SK-N-SH (cell line): ENCODE results near the gene VGF. TPM values are rescaled to one million over a fixed set of nuclear protein-coding genes. Genes with fewer than 3 reads are reported as not detected.
A peak's percentile ranks its signal among the peaks of the same experiment; 100 is the strongest.

ENCODE experiments used
- CTCF ChIA-PET: fragments of 300-600, 350-600 bp; formaldehyde crosslinking; extraction: SDS; loops from one replicate; lab custom pipeline; 2021; lab: Yijun Ruan, JAX
- POLR2A ChIA-PET: fragments of 350-600 bp; sonication (Branson Sonifier 250); formaldehyde crosslinking; extraction: SDS; loops from one replicate; lab custom pipeline; 2020; ENCODE audit warnings: antibody characterized with exemption, inconsistent platforms; lab: Yijun Ruan, JAX
- DNase-seq: peaks from one replicate; pipeline ENCODE4 v3.0.0; 2012
- H2AFZ ChIP-seq: fragments of 200-600 bp; sonication (generic); 2 replicates; pipeline ENCODE4 v1.8.1; 2016; ENCODE audit warnings: antibody characterized with exemption, mild to moderate bottlenecking, low read depth
- H3F3A ChIP-seq: fragments of 200-600 bp; sonication (generic); replicated peaks from 2 replicates; pipeline ENCODE3; 2016; ENCODE audit warnings: antibody characterized with exemption, mild to moderate bottlenecking; ENCODE audit not compliant: insufficient read depth
- H3K27ac ChIP-seq, 2 experiments: fragments of 200-500 bp in 1 of 2; fragments of 200-600 bp in 1 of 2; sonication (Bioruptor generic) in 1 of 2; sonication (generic), shearing (Covaris generic) in 1 of 2; 2 replicates each; pipeline versions ENCODE4 v1.5.1 to v1.6.1; 2014 to 2016; ENCODE audit warnings: low read depth in 2 of 2, inconsistent platforms in 1 of 2, low read length in 1 of 2, mild to moderate bottlenecking in 1 of 2, mixed read lengths in 1 of 2
- H3K27me3 ChIP-seq: fragments of 200-600 bp; sonication (generic), shearing (Covaris generic); 2 replicates; pipeline ENCODE4 v1.6.1; 2016; ENCODE audit warnings: mixed run types; ENCODE audit not compliant: insufficient read depth
- H3K36me3 ChIP-seq, 2 experiments: fragments of 200-500 bp in 1 of 2; fragments of 200-600 bp in 1 of 2; sonication (Bioruptor generic) in 1 of 2; sonication (generic) in 1 of 2; replicated peaks in 1 of 2; 2 replicates each; pipeline versions ENCODE3 to v1.5.1; 2014 to 2016; ENCODE audit warnings: low read length in 1 of 2, mild to moderate bottlenecking in 1 of 2; ENCODE audit not compliant: insufficient read depth in 2 of 2, control insufficient read depth in 1 of 2
- H3K4me1 ChIP-seq, 2 experiments: fragments of 200-500 bp in 1 of 2; fragments of 200-600 bp in 1 of 2; sonication (Bioruptor generic) in 1 of 2; sonication (generic), shearing (Covaris generic) in 1 of 2; 2 replicates each; pipeline versions ENCODE4 v1.5.1 to v1.6.1; 2014 to 2016; ENCODE audit warnings: low read depth in 1 of 2, low read length in 1 of 2, mixed run types in 1 of 2; ENCODE audit not compliant: insufficient read depth in 2 of 2, control insufficient read depth in 1 of 2
- H3K4me2 ChIP-seq: fragments of 200-600 bp; sonication (generic), shearing (Covaris generic); 2 replicates; pipeline ENCODE4 v1.6.1; 2017; ENCODE audit warnings: mixed run types
- H3K4me3 ChIP-seq, 2 experiments: fragments of 200-500 bp in 1 of 2; fragments of 200-600 bp in 1 of 2; sonication (Bioruptor generic) in 1 of 2; sonication (generic), shearing (Covaris generic) in 1 of 2; 2 replicates each; pipeline versions ENCODE4 v1.5.1 to v1.8.1; 2014 to 2016; ENCODE audit warnings: low read depth in 2 of 2, inconsistent platforms in 1 of 2, low read length in 1 of 2, mild to moderate bottlenecking in 1 of 2, mixed read lengths in 1 of 2, moderate library complexity in 1 of 2
- H3K79me2 ChIP-seq: fragments of 200-600 bp; sonication (generic); 2 replicates; pipeline ENCODE4 v1.8.1; 2017; ENCODE audit warnings: mild to moderate bottlenecking; ENCODE audit not compliant: insufficient read depth
- H3K9ac ChIP-seq: fragments of 200-600 bp; sonication (generic); 2 replicates; pipeline ENCODE4 v1.6.1; 2017; ENCODE audit warnings: mixed run types
- H3K9me2 ChIP-seq: fragments of 200-600 bp; sonication (generic); 2 replicates; pipeline ENCODE4 v1.6.1; 2017; ENCODE audit warnings: mixed run types
- H3K9me3 ChIP-seq: fragments of 200-600 bp; sonication (generic); 2 replicates; pipeline ENCODE4 v1.6.1; 2017; ENCODE audit warnings: mixed run types, mild to moderate bottlenecking, moderate library complexity
- H4K20me1 ChIP-seq: fragments of 200-600 bp; sonication (generic); 2 replicates; pipeline ENCODE4 v1.6.1; 2017; ENCODE audit warnings: mild to moderate bottlenecking, mixed run types; ENCODE audit not compliant: insufficient read depth
- CHD2 ChIP-seq: fragments of 150-350 bp; IDR thresholded peaks from 2 replicates; pipeline ENCODE4 v1.6.1; 2018; ENCODE audit warnings: low read length; ENCODE audit not compliant: partially characterized antibody
- FOSL2 ChIP-seq: IDR thresholded peaks from 2 replicates; pipeline ENCODE4 v1.4.0; 2012; ENCODE audit warnings: low read depth, mild to moderate bottlenecking, moderate library complexity, borderline replicate concordance
- FOXM1 ChIP-seq: IDR thresholded peaks from 2 replicates; pipeline ENCODE4 v1.4.0; 2012; ENCODE audit warnings: low read depth, mild to moderate bottlenecking
- GABPA ChIP-seq: IDR thresholded peaks from 2 replicates; pipeline ENCODE4 v1.4.0; 2012; ENCODE audit warnings: low read depth, mild to moderate bottlenecking
- JUND ChIP-seq: IDR thresholded peaks from 2 replicates; pipeline ENCODE4 v1.4.0; 2012
- MAX ChIP-seq: IDR thresholded peaks from 2 replicates; pipeline ENCODE4 v1.4.0; 2012; ENCODE audit warnings: low read depth
- MEF2A ChIP-seq: IDR thresholded peaks from 2 replicates; pipeline ENCODE4 v1.4.0; 2012; ENCODE audit warnings: low read depth, borderline replicate concordance
- NRF1 ChIP-seq: IDR thresholded peaks from 2 replicates; pipeline ENCODE4 v1.6.1; 2012; ENCODE audit warnings: low read depth, mild to moderate bottlenecking, low read length
- PBX3 ChIP-seq: IDR thresholded peaks from 2 replicates; pipeline ENCODE4; 2012
- RAD21 ChIP-seq: IDR thresholded peaks from 2 replicates; pipeline ENCODE4 v1.6.1; 2012; ENCODE audit warnings: mild to moderate bottlenecking, low read length
- REST ChIP-seq: IDR thresholded peaks from 2 replicates; pipeline ENCODE4 v1.6.1; 2012; ENCODE audit warnings: mild to moderate bottlenecking, low read depth, low read length, moderate library complexity
- RFX5 ChIP-seq: IDR thresholded peaks from 2 replicates; pipeline ENCODE4 v1.6.1; 2012; ENCODE audit warnings: mild to moderate bottlenecking, improper control_type of control experiment, low read length
- SMC3 ChIP-seq: IDR thresholded peaks from 2 replicates; pipeline ENCODE4 v1.6.1; 2012; ENCODE audit warnings: low read depth, low read length, improper control_type of control experiment
- YY1 ChIP-seq: IDR thresholded peaks from 2 replicates; pipeline ENCODE4 v1.4.0; 2012; ENCODE audit warnings: low read depth, mild to moderate bottlenecking
- ZBTB33 ChIP-seq: IDR thresholded peaks from 2 replicates; pipeline ENCODE4 v1.4.0; 2012; ENCODE audit warnings: low read depth, borderline replicate concordance
- WGBS: methylation state at CpG from one replicate; pipeline ENCODE4 v1.1.6; 2017; ENCODE audit warnings: low lambda C conversion rate; 5-methylcytosine and 5-hydroxymethylcytosine counted together
- polyA plus RNA-seq, 3 experiments: library from polyadenylated mRNA; depleted of rRNA; stranded (reverse); fragments of >200 nt; gene quantifications; 2 replicates each; pipeline ENCODE4 v1.2.3, GENCODE V29; 2012

VGF gene
- polyA plus RNA-seq, 1 of the 3 experiments (the other 2 are of a cell fraction): 54.3 TPM

GRCh38 chr7:101179713-101180112 is 14.3 kb upstream of the VGF start:
- H2AFZ ChIP-seq: peak overlapping the region; percentile 67; the same call in 1 of the 2 replicates
- H3K27me3 ChIP-seq: peaks cover 28% of the 10 kb centered on the region
- H3K4me2 ChIP-seq: peak overlapping the region; percentile 72
- peak overlapping the region in 1 of 2 experiments; percentile 28; a peak in 1 of 4 replicates for H3K27ac ChIP-seq
- H3K4me3 ChIP-seq: peak overlapping the region; percentile 39 to 48; a peak in 3 of 4 replicates
- TF ChIP-seq MEF2A (no peak), RAD21 (no peak), JUND (no peak), MAX (no peak), FOXM1 (no peak), FOSL2 (no peak), REST (no peak), NRF1 (no peak), ZBTB33 (no peak), RFX5 (no peak), PBX3 (no peak), GABPA (no peak), YY1 (no peak), CHD2 (no peak), SMC3 (no peak)
- peaks cover 0 to 16% of the 10 kb centered on the region in 2 experiments; a peak in 1 of 4 replicates for H3K4me1 ChIP-seq
- H3K79me2 ChIP-seq: no peaks in the 10 kb centered on the region
- ChIA-PET CTCF (interaction anchor here (0.7 to 5.4 kb wide), 11 partner anchors 9 to 103 kb away, joined by 3 to 52 read pairs (median 5); partner anchors contain the start of genes FIS1 and VGF), POLR2A (interaction anchor here (0.5 to 1.7 kb wide), 7 partner anchors 9 to 36 kb away, joined by 3 to 9 read pairs (median 5); partner anchors contain the start of gene VGF)
- H3K9ac ChIP-seq: no peak overlapping the region
- peak; percentile 70 for DNase-seq
- no peaks in the 10 kb centered on the region for H3K36me3 ChIP-seq
- no peaks in the 10 kb centered on the region for H3K9me2 ChIP-seq
- peaks cover 4% of the 10 kb centered on the region for H3F3A ChIP-seq
- WGBS: 5% methylated on average over 7 of the region's 27 CpGs
- H4K20me1 ChIP-seq: no peaks in the 10 kb centered on the region
- H3K9me3 ChIP-seq: no peaks in the 10 kb centered on the region
